AG04450 (cell line): Measurements from ENCODE around the gene IL4R. TPM values are rescaled to one million over a fixed set of nuclear protein-coding genes. Genes with fewer than 3 reads are reported as not detected.
"Not testable (repeated sequence)": the region's sequence is repeated elsewhere in the genome, so short reads cannot be mapped to it uniquely, and the experiment has no call there.

Source experiments
- CTCF ChIA-PET: fragments of 300-600, 350-600 bp; formaldehyde crosslinking; extraction: SDS; loops from one replicate; lab custom pipeline; 2022; ENCODE audit warnings: antibody characterized with exemption, inconsistent platforms; lab: Charles Lee
- POLR2A ChIA-PET: fragments of 350-600 bp; formaldehyde crosslinking; extraction: SDS; loops from one replicate; lab custom pipeline; 2021; ENCODE audit warnings: antibody characterized with exemption, inconsistent platforms; lab: Yijun Ruan, JAX
- DNase-seq: peaks from one replicate; pipeline ENCODE4 v3.0.0-alpha.2; 2011; ENCODE audit warnings: low read depth, low spot score
- H3K27ac ChIP-seq: one replicate; pipeline ENCODE4 v1.5.1; 2012; ENCODE audit warnings: low read depth, low read length, control low read depth
- H3K27me3 ChIP-seq: one replicate; pipeline ENCODE4 v1.6.0; 2012; ENCODE audit warnings: low read length; ENCODE audit not compliant: control insufficient read depth, insufficient read depth
- H3K4me3 ChIP-seq: 2 replicates; pipeline ENCODE4 v1.5.1; 2011; ENCODE audit warnings: mild to moderate bottlenecking, low read depth, low read length, control low read depth
- H3K9me3 ChIP-seq: 2 replicates; pipeline ENCODE4 v1.5.1; 2012; ENCODE audit warnings: low read length; ENCODE audit not compliant: control insufficient read depth, insufficient read depth
- CTCF ChIP-seq: IDR thresholded peaks from 2 replicates; pipeline ENCODE4 v1.5.1; 2011; ENCODE audit warnings: low read depth, low read length, control low read depth, inconsistent platforms
- polyA plus RNA-seq: library from polyadenylated mRNA; depleted of rRNA; stranded (reverse); fragments of >200 nt; gene quantifications from 2 replicates; pipeline ENCODE4 v1.2.3, GENCODE V29; 2011

IL4R gene
- polyA plus RNA-seq, 1 experiment, result 31.1 TPM

DNA sequence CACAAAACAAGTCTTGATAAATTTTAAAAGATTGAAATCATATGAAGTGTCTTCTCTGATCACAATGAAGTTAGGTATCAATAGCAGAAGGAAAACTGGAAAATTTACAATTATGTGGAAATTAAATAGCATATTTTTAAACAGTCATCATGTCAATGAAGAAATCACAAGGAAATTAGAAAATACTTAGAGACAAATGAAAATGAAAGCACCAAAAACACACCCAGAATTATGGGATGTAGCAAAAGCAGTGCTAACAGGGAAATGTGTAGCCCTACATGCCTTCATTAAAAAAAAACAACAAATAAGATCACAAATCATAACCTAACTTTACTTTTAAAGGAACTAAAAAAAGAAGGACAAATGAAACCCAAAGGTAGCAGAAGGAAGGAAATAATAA is 80.7 kb downstream of the IL4R start:
- DNase-seq, result no peak
- TF ChIP-seq CTCF, result no peak
- Histone ChIP-seq H3K27ac (no peak overlapping the region), H3K9me3 (no peaks in the 10 kb centered on the region), H3K27me3 (no peaks in the 10 kb centered on the region), H3K4me3 (no peak overlapping the region)
- POLR2A ChIA-PET, result no interaction called here
- CTCF ChIA-PET, result no interaction called here

- H3K27ac ChIP-seq, CTCF ChIA-PET, DNase-seq, H3K27me3 ChIP-seq, H3K9me3 ChIP-seq, POLR2A ChIA-PET, H3K4me3 ChIP-seq: not testable (repeated sequence)
Observed at GRCh38 chr16:27398341-27398893, 84.6 kb downstream of the IL4R start.

DNA sequence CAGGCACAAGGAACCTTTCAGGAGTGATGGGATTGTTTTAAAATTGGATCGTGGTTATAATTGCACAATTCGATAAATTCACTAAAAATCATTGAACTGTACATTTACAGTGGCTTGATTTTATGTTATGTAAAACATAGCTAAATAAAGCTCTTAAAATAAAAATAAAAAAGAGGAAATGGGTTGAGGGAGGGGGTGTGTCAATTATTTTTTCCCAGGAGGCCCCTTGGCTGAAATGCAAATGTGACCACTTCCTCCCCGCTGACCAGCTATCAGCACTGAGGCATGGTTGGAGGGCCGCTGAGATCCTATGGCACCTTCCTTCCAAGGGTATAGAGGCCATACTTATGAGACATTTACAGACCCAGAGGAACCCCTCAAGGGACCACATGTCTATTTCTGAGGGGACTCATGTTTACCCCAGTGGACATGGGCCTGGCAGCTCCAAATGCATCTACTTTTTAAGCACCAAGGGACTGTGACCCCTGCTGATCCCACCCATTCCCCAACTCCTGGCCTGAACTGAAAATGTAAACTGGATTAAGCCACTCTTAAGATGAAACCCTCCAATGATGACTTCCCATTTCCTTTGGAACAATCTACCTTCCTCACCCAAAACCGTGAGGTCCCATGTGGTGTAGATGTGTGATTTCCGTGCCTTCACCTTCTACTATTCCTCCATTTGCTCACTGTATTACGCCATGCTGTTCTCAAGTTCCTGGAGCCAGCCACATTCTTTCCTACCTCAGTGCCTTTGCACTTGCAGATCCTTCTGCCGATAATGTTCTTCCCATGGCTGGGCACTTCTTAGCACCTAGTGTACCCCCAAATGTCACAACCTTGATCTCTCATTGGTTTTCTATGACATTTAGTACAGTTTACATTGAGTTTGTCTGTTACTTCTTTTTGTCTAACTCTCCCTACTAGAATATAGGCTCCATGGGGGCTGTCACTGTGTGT is 85.4 kb downstream of the IL4R start:
- no peaks in the 10 kb centered on the region for H3K27me3 ChIP-seq
- H3K4me3 ChIP-seq, result no peak overlapping the region
- CTCF ChIA-PET, result no interaction called here
- POLR2A ChIA-PET, result no interaction called here
- no peak overlapping the region for H3K27ac ChIP-seq
- DNase-seq, result no peak
- no peak for TF ChIP-seq CTCF
- H3K9me3 ChIP-seq, result no peaks in the 10 kb centered on the region; the same call in 1 of the 2 replicates

- no peak overlapping the region for H3K4me3 ChIP-seq
- no peak for DNase-seq
- ChIA-PET CTCF (interaction anchor here (1.3 to 1.7 kb wide), 3 partner anchors 8 to 290 kb away, joined by 6 to 7 read pairs (median 7); no protein-coding TSS in a partner anchor), POLR2A (no interaction called here)
- no peaks in the 10 kb centered on the region for H3K27me3 ChIP-seq
- TF ChIP-seq CTCF, result no peak
- H3K27ac ChIP-seq, result no peak overlapping the region
- H3K9me3 ChIP-seq, result no peaks in the 10 kb centered on the region; the same call in 1 of the 2 replicates
Observed at GRCh38 chr16:27399969-27400368, 86.2 kb downstream of the IL4R start.

GRCh38 chr16:27400751-27401620 is 87.2 kb downstream of the IL4R start:
- Histone ChIP-seq H3K4me3 (no peak overlapping the region), H3K27me3 (no peaks in the 10 kb centered on the region), H3K27ac (no peak overlapping the region), H3K9me3 (no peaks in the 10 kb centered on the region; the same call in 1 of the 2 replicates)
- no peak for TF ChIP-seq CTCF
- POLR2A ChIA-PET, result no interaction called here
- no peak for DNase-seq
- CTCF ChIA-PET, result interaction anchor here (0.8 to 1.7 kb wide), 5 partner anchors 9 to 291 kb away, joined by 3 to 7 read pairs (median 6); no protein-coding TSS in a partner anchor
